ENCODE results near the gene DSG3. TPM values are rescaled to one million over a fixed set of nuclear protein-coding genes. Genes with fewer than 3 reads are reported as not detected.

DSG3 gene
- total RNA-seq, 1 donor from 2014 or later: not detected

GRCh38 chr18:31450409-31450808 lies 2.9 kb downstream of the DSG3 start:
- TF ChIP-seq EZH2 (IDR thresholded peaks at IDR 0.05) (no peak), CTCF (IDR thresholded peaks at IDR 0.05) (no peak), EZH2phosphoT487 (IDR thresholded peaks at IDR 0.05) (no peak)
- H3K4me3 Mint-ChIP-seq: no peak overlapping the region
- no peaks in the 10 kb centered on the region for H3K9me3 ChIP-seq (ENCODE audit: low read depth)

GRCh38 chr18:31451625-31452024 lies 4.1 kb downstream of the DSG3 start:
- no peak for DNase-seq (ENCODE audit: low spot score)
- no peak overlapping the region for H3K4me3 Mint-ChIP-seq
- no peak overlapping the region for H3K27ac Mint-ChIP-seq
- H3K27ac ChIP-seq: no peak overlapping the region
- no peaks in the 10 kb centered on the region for H3K79me2 ChIP-seq (ENCODE audit: low read depth)
- no peaks in the 10 kb centered on the region for H3K27me3 ChIP-seq
- no peak overlapping the region for H3K4me2 ChIP-seq
- H3K27me3 Mint-ChIP-seq (ENCODE audit: insufficient read depth, low read depth): no peaks in the 10 kb centered on the region
- H3K9ac ChIP-seq: no peak overlapping the region
- no peaks in the 10 kb centered on the region for H3K36me3 ChIP-seq
- H3K36me3 Mint-ChIP-seq: no peaks in the 10 kb centered on the region
- no peaks in the 10 kb centered on the region for H3K4me1 ChIP-seq
- no peak overlapping the region for H2AFZ ChIP-seq (replicated peaks)
- TF ChIP-seq EZH2 (IDR thresholded peaks at IDR 0.05) (no peak), CTCF (IDR thresholded peaks at IDR 0.05) (no peak), EZH2phosphoT487 (IDR thresholded peaks at IDR 0.05) (no peak)
- no peaks in the 10 kb centered on the region for H4K20me1 ChIP-seq (ENCODE audit: low read depth)
- no peaks in the 10 kb centered on the region for H3K9me3 ChIP-seq (ENCODE audit: low read depth)
- H3K4me1 Mint-ChIP-seq: no peaks in the 10 kb centered on the region
- H3K9me3 Mint-ChIP-seq: no peaks in the 10 kb centered on the region
- no peaks in the 10 kb centered on the region for H3F3A ChIP-seq (ENCODE audit: low read depth)
- H3K4me3 ChIP-seq: no peak overlapping the region

More at GRCh38 chr18:31450409-31450808, 2.9 kb downstream of the DSG3 start:
- H3K27ac Mint-ChIP-seq: no peak overlapping the region
- Histone ChIP-seq H3K79me2 (ENCODE audit: low read depth) (no peaks in the 10 kb centered on the region), H3K4me1 (no peaks in the 10 kb centered on the region), H3K36me3 (no peaks in the 10 kb centered on the region), H3K9ac (no peak overlapping the region), H3K27ac (no peak overlapping the region), H3K4me3 (no peak overlapping the region), H3K27me3 (no peaks in the 10 kb centered on the region), H4K20me1 (ENCODE audit: low read depth) (no peaks in the 10 kb centered on the region), H3K4me2 (no peak overlapping the region), H2AFZ (replicated peaks) (no peak overlapping the region), H3F3A (ENCODE audit: low read depth) (no peaks in the 10 kb centered on the region)
- no peaks in the 10 kb centered on the region for H3K4me1 Mint-ChIP-seq
- no peaks in the 10 kb centered on the region for H3K9me3 Mint-ChIP-seq
- H3K36me3 Mint-ChIP-seq: no peaks in the 10 kb centered on the region
- DNase-seq (ENCODE audit: low spot score): no peak
- no peaks in the 10 kb centered on the region for H3K27me3 Mint-ChIP-seq (ENCODE audit: insufficient read depth, low read depth)

- Histone ChIP-seq H3K4me3 (no peak overlapping the region), H3K27ac (no peak overlapping the region), H4K20me1 (ENCODE audit: low read depth) (no peaks in the 10 kb centered on the region), H3K27me3 (no peaks in the 10 kb centered on the region), H3K36me3 (no peaks in the 10 kb centered on the region), H3K9me3 (ENCODE audit: low read depth) (no peaks in the 10 kb centered on the region), H3F3A (ENCODE audit: low read depth) (no peaks in the 10 kb centered on the region), H3K4me2 (no peak overlapping the region), H3K79me2 (ENCODE audit: low read depth) (no peaks in the 10 kb centered on the region), H3K4me1 (no peaks in the 10 kb centered on the region), H2AFZ (replicated peaks) (no peak overlapping the region), H3K9ac (no peak overlapping the region)
- H3K27me3 Mint-ChIP-seq (ENCODE audit: insufficient read depth, low read depth): no peaks in the 10 kb centered on the region
- H3K27ac Mint-ChIP-seq: no peak overlapping the region
- H3K4me3 Mint-ChIP-seq: no peak overlapping the region
- DNase-seq (ENCODE audit: low spot score): no peak
- H3K36me3 Mint-ChIP-seq: no peaks in the 10 kb centered on the region
- H3K4me1 Mint-ChIP-seq: no peaks in the 10 kb centered on the region
- H3K9me3 Mint-ChIP-seq: no peaks in the 10 kb centered on the region
- TF ChIP-seq EZH2 (IDR thresholded peaks at IDR 0.05): no peak
- TF ChIP-seq EZH2phosphoT487 (IDR thresholded peaks at IDR 0.05): no peak
- no peak for TF ChIP-seq CTCF (IDR thresholded peaks at IDR 0.05)
These were observed 6.6 kb downstream of the DSG3 start for GRCh38 chr18:31454066-31454708.

Measured in neural progenitor cell (in vitro differentiated cells).